GM18873 (cell line): ENCODE results near the gene STX16.

Source experiments
- ATAC-seq: cut with Tn5 transposase; IDR thresholded peaks from one replicate; pipeline ENCODE4 v1.9.1; 2021; ENCODE audit warnings: mild to moderate bottlenecking, moderate library complexity, moderate number of reproducible peaks; ENCODE audit not compliant: unreplicated experiment, low FRiP score

Gene STX16

DNA sequence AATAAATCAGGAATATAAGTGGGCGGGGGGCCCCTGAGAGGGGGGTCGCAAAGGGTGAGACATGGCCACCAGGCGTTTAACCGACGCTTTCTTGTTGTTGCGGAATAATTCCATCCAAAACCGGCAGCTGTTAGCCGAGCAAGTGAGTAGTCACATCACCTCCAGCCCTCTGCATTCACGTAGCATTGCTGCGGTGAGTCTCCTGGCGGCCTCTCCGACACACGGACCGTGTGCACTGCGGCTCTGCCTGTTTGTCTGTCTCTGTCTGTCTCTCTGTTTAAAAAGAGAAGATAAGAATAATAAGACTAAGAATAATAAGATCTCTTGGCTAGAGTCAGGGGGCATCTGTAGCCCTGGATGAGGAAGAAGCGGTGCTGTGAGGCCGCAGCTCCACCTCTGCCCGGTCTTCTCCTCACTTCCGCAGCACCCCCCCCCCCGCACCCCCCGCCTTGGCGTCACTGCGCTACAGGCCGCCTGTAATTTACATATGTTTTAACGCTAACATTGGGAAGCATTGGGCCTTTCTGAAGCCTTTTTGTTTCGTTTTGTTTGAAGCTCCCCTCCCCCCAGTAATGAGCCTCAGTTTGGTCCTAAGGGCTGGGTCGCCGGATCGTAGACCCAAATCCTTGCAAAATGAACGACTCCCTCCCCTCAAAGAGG is 993 bp downstream of the STX16 start:
- ATAC-seq: peak; percentile 51

DNA sequence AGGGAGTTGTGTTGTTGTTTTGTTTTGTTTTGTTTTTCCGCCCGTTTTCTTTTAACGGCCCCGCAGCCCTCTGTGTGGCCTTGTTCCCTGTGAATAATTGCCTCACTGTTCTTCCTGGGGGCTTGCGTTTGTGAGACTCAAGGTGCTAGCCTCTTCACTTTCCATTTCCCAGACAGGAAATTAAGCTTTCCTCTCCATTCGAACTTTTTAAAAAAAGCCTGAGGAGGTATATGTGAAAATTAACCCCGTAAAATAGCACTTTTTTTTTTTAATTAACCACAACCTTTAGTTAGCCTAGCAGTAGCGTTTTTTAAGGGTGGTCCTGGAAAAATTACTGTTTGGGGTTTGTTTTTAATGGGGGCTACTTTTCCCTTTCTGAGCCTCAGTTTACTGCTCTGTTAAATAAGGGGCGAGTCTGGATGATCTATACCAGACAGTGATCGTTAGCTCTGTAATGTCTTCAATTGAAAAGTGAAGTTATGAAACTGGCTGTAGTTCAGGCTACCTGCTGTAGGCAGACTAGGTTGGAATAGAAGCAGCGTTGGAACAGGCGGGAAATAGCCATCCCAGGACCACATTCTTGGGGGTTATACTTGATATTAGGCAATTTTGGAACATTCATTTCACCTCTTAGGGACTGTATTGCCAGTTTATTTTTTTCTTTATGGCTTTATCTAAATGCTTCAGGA is 1.7 kb downstream of the STX16 start:
- ATAC-seq: peak; percentile 8

DNA sequence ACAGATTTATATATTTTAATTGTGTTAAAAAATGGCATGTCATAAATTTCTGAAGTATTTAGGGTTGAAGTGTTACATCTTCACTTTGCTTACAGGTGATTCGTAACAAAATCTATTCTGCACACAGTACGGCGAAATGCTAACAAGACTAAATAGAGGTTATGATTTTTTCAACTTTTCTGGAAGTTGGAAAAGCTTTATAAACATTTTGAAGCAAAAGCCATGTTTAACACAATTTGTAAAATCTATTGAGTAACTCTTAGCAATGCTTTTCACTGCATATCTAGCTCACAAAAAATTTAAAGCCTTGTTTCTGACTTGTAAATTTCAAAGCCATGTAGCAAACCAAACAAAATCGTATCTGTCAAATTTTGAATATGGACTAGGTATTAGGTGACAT is 3.3 kb downstream of the STX16 start:
- no peak for ATAC-seq

GRCh38 chr20:58655328-58656107 is 4.4 kb downstream of the STX16 start:
- no peak for ATAC-seq

- ATAC-seq: no peak
Measured at GRCh38 chr20:58656831-58657230, 5.7 kb downstream of the STX16 start.

DNA sequence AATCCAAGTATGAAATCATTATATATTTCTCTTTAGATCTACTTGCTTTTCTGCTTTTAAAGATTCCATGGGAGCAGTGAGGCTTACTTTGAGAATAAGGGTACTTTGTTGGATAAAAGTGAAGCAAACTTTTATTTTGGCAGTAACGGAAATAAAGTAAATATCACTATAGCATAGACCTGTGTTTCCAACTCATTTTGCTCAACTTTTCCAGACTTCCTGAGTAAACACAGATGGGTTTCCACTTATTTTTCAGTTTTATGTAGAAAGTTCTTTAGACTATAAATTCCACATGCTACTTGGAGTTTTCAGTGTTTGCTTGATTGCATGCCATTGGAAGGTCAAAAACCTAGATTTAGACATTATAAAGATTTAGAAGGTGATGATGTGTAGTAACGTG is 6.2 kb downstream of the STX16 start:
- no peak for ATAC-seq

DNA sequence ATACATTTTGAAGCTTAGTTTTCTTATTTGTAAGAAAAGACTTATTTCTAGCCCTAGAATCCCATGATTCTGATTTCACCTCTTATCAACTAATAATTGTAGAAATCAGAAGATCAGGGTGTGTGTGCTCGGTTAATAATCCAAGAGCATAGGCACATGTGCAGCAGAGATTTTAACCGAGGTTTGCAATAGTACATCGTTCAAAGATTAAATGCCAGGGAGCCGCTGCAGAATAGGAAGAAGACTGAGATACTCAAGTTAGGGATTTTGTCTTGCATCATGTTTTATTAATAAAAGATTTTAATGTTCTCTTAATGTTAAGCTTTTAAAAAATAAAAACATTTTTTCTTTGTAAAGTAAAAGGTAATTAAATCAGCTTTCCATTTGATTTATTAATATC is 6.9 kb downstream of the STX16 start:
- ATAC-seq: no peak

GRCh38 chr20:58658760-58659159 is 7.7 kb downstream of the STX16 start:
- ATAC-seq: no peak

- no peak for ATAC-seq
Measured at GRCh38 chr20:58659841-58660240, 8.8 kb downstream of the STX16 start.

DNA sequence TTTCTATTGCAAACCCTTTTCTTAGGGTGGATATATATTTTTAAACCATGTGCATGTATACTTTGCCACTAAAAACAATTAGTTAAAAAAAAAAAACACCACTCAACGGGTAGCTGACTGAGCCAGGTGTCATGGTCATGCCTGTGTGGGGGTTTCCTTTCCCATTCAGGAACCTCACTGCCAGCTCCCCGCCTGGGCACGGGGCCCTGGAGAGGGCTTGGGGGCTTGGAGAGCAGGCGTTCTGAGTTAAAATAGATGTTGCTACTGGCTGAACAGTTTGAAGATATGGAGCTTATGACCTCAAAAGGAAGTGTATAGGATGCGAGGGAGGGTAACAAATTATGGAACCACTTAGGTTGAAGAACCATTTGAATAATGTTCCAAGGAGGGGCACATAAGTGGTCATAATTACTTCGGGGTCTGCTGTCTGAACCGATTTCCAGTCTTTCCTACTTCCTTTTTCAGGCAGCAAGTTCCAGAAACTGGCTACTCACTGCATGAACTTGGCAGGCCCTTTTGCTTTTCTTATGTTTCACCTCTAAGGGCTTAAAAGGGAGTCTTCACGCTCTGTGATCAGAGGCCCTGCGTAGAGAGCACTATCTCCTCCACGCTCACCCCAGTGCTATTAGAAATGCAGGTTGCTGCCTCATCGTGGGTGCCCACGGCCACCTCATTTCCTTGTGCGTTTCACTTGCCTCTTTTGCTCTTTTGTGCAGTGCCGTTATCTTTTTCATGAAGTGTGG is 9.9 kb downstream of the STX16 start:
- ATAC-seq: no peak

DNA sequence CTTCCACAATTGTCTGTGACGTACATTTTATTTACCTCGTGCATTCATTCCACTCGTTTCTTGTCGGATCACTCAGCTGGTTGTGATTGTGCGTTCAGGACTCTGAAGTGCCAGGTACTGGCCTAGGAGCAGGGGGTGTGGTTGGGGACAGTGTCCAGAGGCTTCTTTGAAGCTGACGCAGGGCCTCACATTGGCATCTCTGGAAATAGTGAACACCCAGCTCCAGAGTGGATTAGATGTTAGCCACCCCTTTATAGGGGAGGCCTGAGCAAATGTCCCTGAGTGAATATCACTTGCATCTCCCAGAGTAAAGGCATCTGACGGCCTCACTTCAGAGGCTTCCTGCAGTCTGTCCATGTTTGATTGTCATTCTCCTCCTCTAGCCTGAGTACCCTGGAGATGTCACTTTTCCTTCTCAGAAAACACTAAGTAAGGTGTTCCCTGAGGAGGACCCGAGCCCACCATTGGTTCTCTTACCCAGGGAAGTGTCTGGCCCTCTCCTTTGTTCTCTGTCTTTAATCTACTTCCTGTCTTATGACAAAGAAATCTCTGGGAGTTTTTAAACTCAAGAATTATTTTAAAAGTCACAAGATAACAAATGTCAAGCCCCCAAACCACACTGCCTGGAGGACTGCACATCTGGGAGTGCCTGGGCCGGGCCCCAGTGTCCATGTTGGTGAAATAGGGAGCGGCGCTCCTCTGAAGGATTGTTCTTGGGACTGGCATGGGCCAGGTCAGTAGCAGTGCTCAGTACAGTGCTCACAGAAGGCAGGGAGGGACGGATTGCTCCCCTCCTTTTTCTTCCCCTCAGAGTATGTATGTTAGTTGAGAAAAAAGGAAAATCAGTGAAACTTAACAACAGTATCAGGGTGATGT is 10.8 kb downstream of the STX16 start:
- ATAC-seq: no peak

DNA sequence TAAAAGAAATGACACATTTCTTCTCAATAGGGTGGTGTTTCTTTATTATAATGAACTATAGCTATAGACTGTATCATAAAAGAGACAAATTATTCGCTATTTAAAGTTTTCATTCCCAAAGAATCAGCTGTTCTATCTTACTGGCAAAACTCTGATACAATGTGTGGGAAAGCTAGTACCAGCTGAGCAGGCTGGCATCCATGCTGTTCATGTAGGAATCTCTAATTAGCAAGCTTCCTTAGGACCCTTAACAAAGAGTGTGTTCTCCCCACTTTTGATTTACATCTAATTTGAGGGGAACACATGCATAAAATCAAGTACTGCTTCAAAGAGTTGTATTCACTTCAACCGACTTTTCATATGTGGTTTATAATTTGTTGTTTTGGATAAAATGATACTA is 13.2 kb downstream of the STX16 start:
- no peak for ATAC-seq

DNA sequence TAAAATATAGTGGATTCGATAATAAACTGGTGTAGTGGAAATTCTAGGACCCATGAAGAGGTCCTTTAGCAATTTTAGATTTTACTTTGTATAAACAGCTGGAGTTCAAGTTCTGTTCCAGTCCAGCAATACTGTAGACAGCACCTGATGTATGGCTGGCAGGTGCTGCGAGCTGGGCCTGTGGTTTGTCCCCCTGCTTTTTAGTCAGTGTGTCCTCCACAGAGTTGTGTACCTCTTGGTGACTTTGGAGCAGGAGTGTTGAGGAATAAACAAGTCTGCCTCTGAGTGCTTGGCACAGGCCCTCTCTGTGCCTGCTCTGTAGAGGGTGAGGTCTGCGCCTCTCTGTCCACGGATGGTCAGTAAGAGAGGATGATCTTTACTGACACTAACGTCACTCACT is 13.8 kb downstream of the STX16 start:
- ATAC-seq: no peak

DNA sequence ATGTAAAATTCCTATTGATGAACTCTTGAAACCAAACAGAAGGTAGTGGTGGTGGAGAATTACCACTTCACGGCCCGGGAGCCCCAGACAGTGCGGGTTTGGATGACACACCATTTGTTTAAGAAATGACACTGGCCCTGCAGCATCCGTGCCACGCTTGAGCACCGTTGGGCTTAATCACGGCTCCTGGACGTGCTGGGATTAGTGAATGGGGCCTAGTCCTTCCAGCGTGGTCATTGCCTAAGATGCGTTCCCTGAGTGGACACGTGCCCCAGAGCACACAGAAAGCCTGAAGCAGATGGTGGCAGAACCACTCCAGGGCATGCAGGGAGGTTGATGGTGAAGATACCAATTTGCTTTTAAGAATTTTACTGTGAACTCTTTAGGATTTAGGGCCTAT is 14.5 kb downstream of the STX16 start:
- no peak for ATAC-seq

- no peak for ATAC-seq
Measured at GRCh38 chr20:58666702-58667101, 15.6 kb downstream of the STX16 start.

GRCh38 chr20:58667975-58668374 is 16.9 kb downstream of the STX16 start:
- ATAC-seq: no peak

GRCh38 chr20:58668901-58669286 is 17.8 kb downstream of the STX16 start:
- ATAC-seq: no peak

DNA sequence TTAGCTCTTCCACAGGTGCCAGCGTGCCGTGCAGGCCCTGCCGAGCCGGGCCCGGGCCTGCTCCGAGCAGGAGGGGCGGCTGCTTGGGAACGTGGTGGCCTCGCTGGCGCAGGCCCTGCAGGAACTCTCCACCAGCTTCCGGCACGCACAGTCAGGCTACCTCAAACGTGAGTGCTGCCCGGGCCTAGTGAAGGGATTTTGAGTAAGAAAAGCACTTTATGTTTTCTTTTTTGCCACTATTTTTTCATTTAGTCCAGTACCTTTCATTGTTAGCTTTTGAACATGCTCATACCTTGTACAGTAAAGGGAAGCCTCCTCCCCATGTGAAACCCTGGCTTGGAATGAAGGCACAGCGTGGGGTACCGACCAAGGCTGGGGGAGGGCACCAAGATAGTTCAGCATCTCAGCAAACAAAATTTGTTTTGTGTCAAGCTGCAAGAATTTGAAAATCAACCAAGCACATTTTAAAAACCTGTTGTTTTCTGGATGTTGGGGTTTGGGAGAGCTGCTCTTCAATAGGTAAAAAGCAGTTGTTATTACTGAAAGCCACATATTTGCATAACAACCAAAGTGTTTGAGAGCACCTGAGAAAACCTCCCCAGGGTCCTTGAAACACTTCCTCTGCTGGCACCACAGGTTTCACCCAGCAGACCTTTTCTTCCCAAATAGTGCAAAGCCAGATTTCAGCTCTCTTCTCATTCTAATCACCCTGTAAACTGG is 18.4 kb downstream of the STX16 start:
- ATAC-seq: peak; percentile 56

DNA sequence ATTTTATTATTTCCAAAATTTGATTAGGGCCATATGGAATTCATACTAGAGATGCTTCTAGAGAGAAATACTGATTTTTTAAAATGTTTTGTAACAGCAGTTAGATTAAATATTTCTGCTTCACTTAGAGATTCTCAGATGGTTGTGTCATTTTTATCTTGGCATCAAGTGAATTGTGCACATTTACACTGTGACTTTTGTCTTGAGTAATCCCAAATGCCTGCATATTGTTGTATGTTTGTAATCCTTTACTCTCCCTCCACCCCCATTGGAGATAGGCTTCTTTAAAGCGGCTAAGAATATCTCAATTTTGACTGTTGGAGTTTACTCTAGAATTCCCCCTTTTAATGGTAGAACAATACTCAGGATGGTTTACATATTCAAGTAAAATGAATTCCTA is 19.0 kb downstream of the STX16 start:
- no peak for ATAC-seq
